GM18868 (cell line): ENCODE results near the gene CDK19.
"Not testable (repeated sequence)": the region's sequence is repeated elsewhere in the genome, so short reads cannot be mapped to it uniquely, and the experiment has no call there.

Experiments
- ATAC-seq: cut with Tn5 transposase; IDR thresholded peaks from one replicate; pipeline ENCODE4 v1.9.1; 2021; ENCODE audit warnings: mild to moderate bottlenecking, moderate library complexity; ENCODE audit not compliant: unreplicated experiment

The CDK19 gene

DNA sequence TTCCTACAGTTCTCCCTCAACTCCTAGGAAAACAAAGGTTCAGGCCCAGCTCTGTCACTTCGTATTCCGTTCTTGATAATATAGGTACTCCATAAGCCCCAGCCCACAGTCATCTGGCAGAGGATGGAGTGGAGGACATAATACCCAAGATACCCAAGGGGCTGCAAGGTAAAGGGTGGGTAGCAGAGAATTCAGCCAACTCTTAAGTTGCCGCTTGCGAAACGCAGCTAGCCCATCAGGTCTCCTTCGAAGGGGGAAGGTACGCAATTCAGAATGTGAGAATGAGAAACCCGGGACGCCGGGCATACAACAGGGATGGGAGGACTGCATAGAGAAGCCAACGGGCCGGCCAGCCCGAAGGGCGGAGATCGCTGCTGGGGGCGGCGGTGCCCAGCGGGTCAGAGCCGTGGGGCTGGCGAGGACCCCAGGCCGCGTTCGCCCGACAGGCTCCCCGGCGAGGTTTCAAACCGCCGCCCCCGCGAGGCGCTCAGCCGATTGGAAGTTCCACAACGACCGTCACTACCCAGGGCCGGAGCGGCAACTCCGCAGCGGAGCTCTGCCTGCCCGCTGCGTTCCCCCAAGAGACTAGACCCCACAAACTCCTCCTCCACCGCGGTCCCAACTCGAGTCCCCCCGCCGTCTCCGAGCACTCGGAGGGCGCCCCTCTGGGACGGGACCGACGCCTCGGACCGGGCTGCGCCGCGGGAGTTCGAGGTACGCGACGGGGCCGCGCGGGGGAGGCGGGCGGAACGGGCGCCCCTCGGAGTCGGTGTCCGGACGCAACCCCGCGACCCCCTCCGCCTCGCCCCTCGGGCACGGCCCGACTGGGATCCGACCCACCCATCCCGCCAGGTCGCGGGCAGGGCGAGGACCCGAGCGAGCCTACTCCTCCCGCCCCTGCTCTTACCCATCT lies 911 bp downstream of the CDK19 start:
- ATAC-seq, result peak; percentile 7

GRCh38 chr6:110813338-110814101 lies 1.7 kb downstream of the CDK19 start:
- no peak for ATAC-seq

- no peak for ATAC-seq
These were observed 2.5 kb downstream of the CDK19 start for GRCh38 chr6:110812719-110813118.

DNA sequence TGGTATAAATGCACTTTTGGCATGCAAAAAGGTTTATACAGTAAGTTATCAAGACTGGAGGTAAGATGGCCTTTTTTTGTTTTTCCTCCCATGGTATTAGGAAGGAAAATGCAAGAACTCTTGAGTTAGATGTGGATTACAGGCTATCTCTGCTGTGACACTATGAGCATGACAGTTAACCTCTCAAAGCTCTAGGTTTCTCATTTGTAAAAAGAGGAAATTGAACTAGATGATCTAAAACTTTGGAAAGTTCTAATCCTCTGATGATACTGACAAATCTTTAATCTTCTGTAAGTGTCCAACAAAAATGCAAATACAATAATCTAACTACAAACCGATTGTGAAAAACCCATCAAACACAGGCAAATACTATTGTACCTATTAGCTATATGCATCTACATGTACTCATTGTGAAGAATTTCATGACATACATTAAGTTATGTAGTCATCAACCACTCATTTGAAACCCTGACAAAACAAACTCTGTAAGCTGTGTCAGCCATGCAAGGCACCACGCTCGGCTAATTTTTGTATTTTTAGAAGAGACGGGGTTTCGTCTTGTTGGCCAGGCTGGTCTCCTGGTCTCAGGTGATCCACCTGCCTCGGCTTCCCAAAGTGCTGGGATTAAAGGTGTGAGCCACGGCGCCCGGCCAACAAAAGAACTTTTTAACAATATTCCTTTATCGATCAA lies 4.2 kb downstream of the CDK19 start:
- peak; percentile 38 for ATAC-seq

GRCh38 chr6:110809792-110810191 lies 5.5 kb downstream of the CDK19 start:
- ATAC-seq, result no peak

- ATAC-seq, result not testable (repeated sequence)
These were observed 13.1 kb downstream of the CDK19 start for GRCh38 chr6:110802175-110802574.

DNA sequence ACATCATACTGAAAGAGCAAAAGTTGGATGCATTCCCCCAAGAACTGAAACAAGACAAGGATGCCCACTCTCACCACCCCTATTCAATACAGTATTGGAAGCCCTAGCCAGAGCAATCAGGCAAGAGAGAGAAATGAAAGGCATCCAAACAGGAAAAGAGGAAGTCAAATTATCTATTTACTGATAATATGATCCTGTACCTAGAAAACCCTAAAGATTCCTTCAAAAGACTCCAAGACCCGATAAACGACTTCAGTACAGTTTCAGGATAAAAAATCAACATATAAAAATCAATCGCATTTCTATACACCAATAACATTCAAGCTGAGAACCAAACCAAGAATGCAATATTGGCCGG lies 14.5 kb downstream of the CDK19 start:
- ATAC-seq, result no peak

- ATAC-seq, result no peak
These were observed 15.0 kb downstream of the CDK19 start for GRCh38 chr6:110800196-110800838.

- ATAC-seq, result no peak
These were observed 15.6 kb downstream of the CDK19 start for GRCh38 chr6:110799655-110800054.

DNA sequence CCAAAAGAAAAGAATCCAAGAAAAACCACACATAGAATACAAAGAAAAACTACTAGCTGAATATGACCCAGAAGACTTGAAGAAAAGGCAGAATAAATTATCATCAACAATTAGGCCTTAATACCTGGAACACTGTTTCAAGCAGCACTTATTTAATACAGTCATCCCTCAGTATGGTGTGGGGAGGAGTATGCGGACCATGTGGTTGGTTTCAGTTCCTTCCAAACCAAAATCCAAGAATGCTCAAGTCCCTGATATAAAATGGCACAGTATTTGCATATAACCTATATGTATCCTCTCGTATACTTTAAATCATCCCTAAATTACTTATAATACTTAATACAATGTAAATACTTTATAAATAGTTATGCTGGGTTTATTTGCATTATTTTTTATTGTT lies 16.1 kb downstream of the CDK19 start:
- ATAC-seq, result peak; percentile 76

GRCh38 chr6:110795271-110795670 lies 20.0 kb downstream of the CDK19 start:
- ATAC-seq, result no peak

DNA sequence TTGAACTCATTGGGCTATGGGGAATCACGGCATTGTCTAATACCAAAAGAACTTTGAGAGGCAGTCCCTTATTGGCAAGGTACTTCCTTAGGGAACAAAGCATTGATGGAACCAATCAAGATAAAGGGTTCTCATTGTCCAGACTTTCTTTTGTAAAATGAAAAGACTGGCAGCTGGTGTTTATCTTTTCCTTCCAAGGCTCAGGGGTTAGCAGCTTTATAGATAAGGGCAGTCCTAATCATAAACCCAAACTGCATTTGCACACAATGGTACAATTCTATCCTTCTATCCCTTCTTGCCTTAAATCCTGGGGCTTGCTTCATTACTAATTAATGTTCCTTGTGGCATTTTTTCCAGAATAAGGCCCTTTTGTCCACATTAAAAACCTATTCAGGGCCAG lies 28.6 kb downstream of the CDK19 start:
- ATAC-seq, result no peak

- no peak for ATAC-seq
These were observed 29.0 kb downstream of the CDK19 start for GRCh38 chr6:110786271-110786670.

GRCh38 chr6:110784610-110784979 lies 30.7 kb downstream of the CDK19 start:
- peak; percentile 26 for ATAC-seq

GRCh38 chr6:110781522-110782214 lies 33.6 kb downstream of the CDK19 start:
- no peak for ATAC-seq

GRCh38 chr6:110778333-110778732 lies 36.9 kb downstream of the CDK19 start:
- no peak for ATAC-seq

- ATAC-seq, result no peak
These were observed 37.6 kb downstream of the CDK19 start for GRCh38 chr6:110777636-110778035.

GRCh38 chr6:110776413-110776812 lies 38.9 kb downstream of the CDK19 start:
- ATAC-seq, result no peak

DNA sequence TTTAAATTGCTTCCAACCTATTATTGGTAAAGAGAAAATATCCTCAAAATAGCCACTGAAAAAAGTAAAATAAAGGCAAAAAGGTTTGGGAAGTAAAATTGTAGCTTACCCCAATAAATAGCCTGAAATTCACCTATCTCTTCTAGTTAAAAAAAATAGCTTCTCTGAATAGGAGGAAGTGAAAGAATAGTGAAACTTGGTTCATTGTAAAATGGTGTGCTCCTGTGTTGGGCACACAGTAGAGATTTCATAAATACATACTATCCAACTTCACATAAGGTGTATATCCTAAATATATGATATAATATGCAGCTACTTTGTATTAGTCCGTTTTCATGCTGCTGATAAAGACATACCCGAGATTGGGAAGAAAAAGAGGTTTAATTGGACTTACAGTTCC lies 45.3 kb downstream of the CDK19 start:
- no peak for ATAC-seq

- ATAC-seq, result no peak
These were observed 47.2 kb downstream of the CDK19 start for GRCh38 chr6:110768057-110768456.
